Measurements from ENCODE around the gene SYAP1. TPM values are rescaled to one million over a fixed set of nuclear protein-coding genes. Genes with fewer than 3 reads are reported as not detected.

Gene SYAP1
- total and polyA plus RNA-seq, 9 of the 15 experiments (the other 6 are each of a cell fraction or from before 2014, with no cell fraction given) = 5.7 to 35.3 (median 27.6) TPM

DNA sequence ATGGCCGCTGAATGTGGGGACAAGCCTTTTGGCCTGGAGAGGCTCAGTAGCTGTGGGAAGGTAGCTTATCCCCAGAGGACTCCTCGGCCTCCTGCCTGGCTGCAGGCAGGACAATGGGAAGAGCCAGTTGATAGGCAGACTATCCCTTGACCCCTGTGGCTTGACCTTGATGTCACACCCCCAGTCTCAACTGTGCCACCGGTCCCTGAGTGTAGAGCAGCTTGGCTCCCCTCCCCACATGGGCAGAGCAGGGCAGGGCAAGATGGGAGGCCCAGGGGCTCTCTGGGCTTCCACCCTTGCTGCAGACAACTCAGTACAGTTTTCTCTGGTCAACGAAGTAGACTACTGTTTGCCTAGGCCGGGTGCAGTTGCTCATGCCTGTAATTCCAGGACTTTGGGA lies 25.7 kb downstream of the SYAP1 start:
- Histone ChIP-seq H3K79me2 (ENCODE audit: control insufficient read depth, insufficient read depth, low read length) (no peaks in the 10 kb centered on the region; the same call in 2 of the 3 replicates), H3K27me3 (ENCODE audit: control insufficient read depth in 2 of 2, insufficient read depth in 2 of 2, low read length in 2 of 2) (no peaks in the 10 kb centered on the region), H3K4me3 (no peak overlapping the region), H3K4me1 (replicated peaks in 1 of 2; ENCODE audit: control insufficient read depth in 2 of 2, insufficient read depth in 2 of 2, low read length in 2 of 2) (no peaks in the 10 kb centered on the region), H3K9me3 (replicated peaks; ENCODE audit: control insufficient read depth, insufficient read depth, low read depth, low read length) (no peaks in the 10 kb centered on the region), H3K9ac (ENCODE audit: insufficient read depth in 1 of 2, low read depth in 2 of 2, low read length in 2 of 2) (no peak overlapping the region), H3K36me3 (ENCODE audit: control insufficient read depth, insufficient read depth, low read length) (peaks cover 60% of the 10 kb centered on the region), H3K27ac (ENCODE audit: extremely low read depth, low read depth, low read length) (no peak overlapping the region), H2AFZ (ENCODE audit: low read depth, low read length) (no peak overlapping the region), H3K9me1 (ENCODE audit: control insufficient read depth, insufficient read depth, low read length) (no peaks in the 10 kb centered on the region), H4K20me1 (replicated peaks; ENCODE audit: control insufficient read depth, insufficient read depth, low read length) (no peaks in the 10 kb centered on the region), H3K4me2 (ENCODE audit: insufficient read depth, low read length) (no peak overlapping the region)
- in situ Hi-C loops (cut with MboI) = no loop called here
- intact Hi-C loops (cut with micrococcal nuclease) = no loop called here
- TF ChIP-seq SRSF3 (IDR thresholded peaks at IDR 0.05; ENCODE audit: insufficient read depth, low read length) (no peak), PHF21A (IDR thresholded peaks at IDR 0.05; ENCODE audit: borderline replicate concordance, low read depth) (no peak), ELF2 (CRISPR knock-in tag; IDR thresholded peaks at IDR 0.05) (no peak)
- TF ChIP-seq, protein P1, sequence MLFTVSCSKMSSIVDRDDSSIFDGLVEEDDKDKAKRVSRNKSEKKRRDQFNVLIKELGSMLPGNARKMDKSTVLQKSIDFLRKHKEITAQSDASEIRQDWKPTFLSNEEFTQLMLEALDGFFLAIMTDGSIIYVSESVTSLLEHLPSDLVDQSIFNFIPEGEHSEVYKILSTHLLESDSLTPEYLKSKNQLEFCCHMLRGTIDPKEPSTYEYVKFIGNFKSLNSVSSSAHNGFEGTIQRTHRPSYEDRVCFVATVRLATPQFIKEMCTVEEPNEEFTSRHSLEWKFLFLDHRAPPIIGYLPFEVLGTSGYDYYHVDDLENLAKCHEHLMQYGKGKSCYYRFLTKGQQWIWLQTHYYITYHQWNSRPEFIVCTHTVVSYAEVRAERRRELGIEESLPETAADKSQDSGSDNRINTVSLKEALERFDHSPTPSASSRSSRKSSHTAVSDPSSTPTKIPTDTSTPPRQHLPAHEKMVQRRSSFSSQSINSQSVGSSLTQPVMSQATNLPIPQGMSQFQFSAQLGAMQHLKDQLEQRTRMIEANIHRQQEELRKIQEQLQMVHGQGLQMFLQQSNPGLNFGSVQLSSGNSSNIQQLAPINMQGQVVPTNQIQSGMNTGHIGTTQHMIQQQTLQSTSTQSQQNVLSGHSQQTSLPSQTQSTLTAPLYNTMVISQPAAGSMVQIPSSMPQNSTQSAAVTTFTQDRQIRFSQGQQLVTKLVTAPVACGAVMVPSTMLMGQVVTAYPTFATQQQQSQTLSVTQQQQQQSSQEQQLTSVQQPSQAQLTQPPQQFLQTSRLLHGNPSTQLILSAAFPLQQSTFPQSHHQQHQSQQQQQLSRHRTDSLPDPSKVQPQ (CRISPR knock-in tag; IDR thresholded peaks at IDR 0.05; ENCODE audit: borderline replicate concordance) = no peak
- TF ChIP-seq, protein P2, sequence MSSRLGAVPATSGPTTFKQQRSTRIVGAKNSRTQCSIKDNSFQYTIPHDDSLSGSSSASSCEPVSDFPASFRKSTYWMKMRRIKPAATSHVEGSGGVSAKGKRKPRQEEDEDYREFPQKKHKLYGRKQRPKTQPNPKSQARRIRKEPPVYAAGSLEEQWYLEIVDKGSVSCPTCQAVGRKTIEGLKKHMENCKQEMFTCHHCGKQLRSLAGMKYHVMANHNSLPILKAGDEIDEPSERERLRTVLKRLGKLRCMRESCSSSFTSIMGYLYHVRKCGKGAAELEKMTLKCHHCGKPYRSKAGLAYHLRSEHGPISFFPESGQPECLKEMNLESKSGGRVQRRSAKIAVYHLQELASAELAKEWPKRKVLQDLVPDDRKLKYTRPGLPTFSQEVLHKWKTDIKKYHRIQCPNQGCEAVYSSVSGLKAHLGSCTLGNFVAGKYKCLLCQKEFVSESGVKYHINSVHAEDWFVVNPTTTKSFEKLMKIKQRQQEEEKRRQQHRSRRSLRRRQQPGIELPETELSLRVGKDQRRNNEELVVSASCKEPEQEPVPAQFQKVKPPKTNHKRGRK (tag; IDR thresholded peaks at IDR 0.05) = no peak
- TF ChIP-seq, protein P3, sequence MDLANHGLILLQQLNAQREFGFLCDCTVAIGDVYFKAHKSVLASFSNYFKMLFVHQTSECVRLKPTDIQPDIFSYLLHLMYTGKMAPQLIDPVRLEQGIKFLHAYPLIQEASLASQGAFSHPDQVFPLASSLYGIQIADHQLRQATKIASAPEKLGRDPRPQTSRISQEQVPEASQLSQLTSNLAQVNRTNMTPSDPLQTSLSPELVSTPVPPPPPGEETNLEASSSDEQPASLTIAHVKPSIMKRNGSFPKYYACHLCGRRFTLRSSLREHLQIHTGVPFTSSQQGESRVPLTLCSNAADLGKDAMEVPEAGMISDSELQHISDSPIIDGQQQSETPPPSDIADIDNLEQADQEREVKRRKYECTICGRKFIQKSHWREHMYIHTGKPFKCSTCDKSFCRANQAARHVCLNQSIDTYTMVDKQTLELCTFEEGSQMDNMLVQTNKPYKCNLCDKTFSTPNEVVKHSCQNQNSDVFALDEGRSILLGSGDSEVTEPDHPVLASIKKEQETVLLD (IDR thresholded peaks at IDR 0.05) = no peak
- WGBS (ENCODE audit: insufficient coverage, low coverage, missing lambda C conversion rate) = 73% methylated on average over 5 of the region's 5 CpGs
- POLR2A ChIA-PET = interaction anchor here (1.2 to 1.6 kb wide), 2 partner anchors 14 to 26 kb away, joined by 4 to 5 read pairs; no protein-coding TSS in a partner anchor
- DNase-seq (ENCODE audit: extremely low read depth in 1 of 4, low spot score in 3 of 4) (no peak), ATAC-seq (no peak; the same call in 2 of the 3 replicates), FAIRE-seq (no peak)
- CTCF ChIA-PET (ENCODE audit: low intra/inter-chr PET ratio) = no interaction called here
- BruUV-seq (replicated peaks) = no TSS peak

Measured in K562 (cell line).